ENCODE measurements around the gene SLC6A13.

DNA sequence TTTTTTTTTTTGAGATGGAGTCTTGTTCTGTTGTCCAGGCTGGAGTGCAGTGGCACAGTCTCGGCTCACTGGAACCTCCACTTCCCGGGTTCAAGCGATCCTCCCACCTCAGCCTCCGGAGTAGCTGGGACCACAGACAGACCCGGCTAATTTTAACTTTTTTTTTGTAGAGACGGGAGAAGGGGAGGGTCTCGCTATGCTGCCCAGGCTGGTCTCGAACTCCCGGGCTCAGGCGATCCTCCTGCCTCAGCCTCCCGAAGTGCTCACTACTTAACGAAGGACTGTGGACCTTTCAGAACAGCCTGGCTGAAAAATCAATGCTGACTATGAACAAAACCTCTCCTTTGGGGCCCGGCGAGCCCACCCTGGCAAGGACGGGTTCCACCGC, 59.6 kb downstream of the SLC6A13 start:
- no peak for TF ChIP-seq POLR2A (IDR thresholded peaks at IDR 0.05)
- TF ChIP-seq, protein P1, sequence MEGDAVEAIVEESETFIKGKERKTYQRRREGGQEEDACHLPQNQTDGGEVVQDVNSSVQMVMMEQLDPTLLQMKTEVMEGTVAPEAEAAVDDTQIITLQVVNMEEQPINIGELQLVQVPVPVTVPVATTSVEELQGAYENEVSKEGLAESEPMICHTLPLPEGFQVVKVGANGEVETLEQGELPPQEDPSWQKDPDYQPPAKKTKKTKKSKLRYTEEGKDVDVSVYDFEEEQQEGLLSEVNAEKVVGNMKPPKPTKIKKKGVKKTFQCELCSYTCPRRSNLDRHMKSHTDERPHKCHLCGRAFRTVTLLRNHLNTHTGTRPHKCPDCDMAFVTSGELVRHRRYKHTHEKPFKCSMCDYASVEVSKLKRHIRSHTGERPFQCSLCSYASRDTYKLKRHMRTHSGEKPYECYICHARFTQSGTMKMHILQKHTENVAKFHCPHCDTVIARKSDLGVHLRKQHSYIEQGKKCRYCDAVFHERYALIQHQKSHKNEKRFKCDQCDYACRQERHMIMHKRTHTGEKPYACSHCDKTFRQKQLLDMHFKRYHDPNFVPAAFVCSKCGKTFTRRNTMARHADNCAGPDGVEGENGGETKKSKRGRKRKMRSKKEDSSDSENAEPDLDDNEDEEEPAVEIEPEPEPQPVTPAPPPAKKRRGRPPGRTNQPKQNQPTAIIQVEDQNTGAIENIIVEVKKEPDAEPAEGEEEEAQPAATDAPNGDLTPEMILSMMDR (IDR thresholded peaks at IDR 0.05): no peak

Data from uterus (tissue), 2 donors.